Psoas muscle (tissue), 8 donors: ENCODE measurements around the gene ORMDL1. TPM values are rescaled to one million over a fixed set of nuclear protein-coding genes. Genes with fewer than 3 reads are reported as not detected.

Experiments used
- ATAC-seq, 4 donors: fragments of 200-7000 bp; cut with Tn5 transposase; one replicate each; pipeline ENCODE4 v1.9.1; 2020; ENCODE audit warnings: moderate library complexity in 3 of 4, mild to moderate bottlenecking in 2 of 4
- DNase-seq, 2 donors: peaks; one replicate each; pipeline ENCODE4 v3.0.0-alpha.2; 2020
- H3K27ac ChIP-seq: fragments of 200-600 bp; one replicate; pipeline ENCODE4 v1.8.0; 2022
- H3K27me3 ChIP-seq, 3 donors: fragments of 200-600 bp in 1 of 3; one replicate each; pipeline versions ENCODE4 v1.6.1 to v1.8.0; 2013 to 2022; ENCODE audit warnings: low read length in 2 of 3, mild to moderate bottlenecking in 2 of 3, moderate library complexity in 1 of 3; ENCODE audit not compliant: insufficient read depth in 3 of 3
- H3K36me3 ChIP-seq, 2 donors: fragments of 200-600 bp in 1 of 2; one replicate each; pipeline versions ENCODE4 v1.6.1 to v1.8.0; 2013 to 2022; ENCODE audit warnings: low read depth in 1 of 2, mild to moderate bottlenecking in 1 of 2, moderate library complexity in 1 of 2; ENCODE audit not compliant: insufficient read depth in 1 of 2
- H3K4me1 ChIP-seq: fragments of 200-600 bp; one replicate; pipeline ENCODE4 v1.8.0; 2022
- H3K4me3 ChIP-seq: fragments of 200-600 bp; one replicate; pipeline ENCODE4 v1.8.0; 2022; ENCODE audit warnings: mild to moderate bottlenecking
- H3K9me3 ChIP-seq: fragments of 200-600 bp; one replicate; pipeline ENCODE4 v1.8.0; 2022
- WGBS, 3 donors: extraction: QIAGEN DNeasy Blood & Tissue Kit; methylation state at CpG; one replicate each; pipeline versions ENCODE4 v1.1.6 to v1.1.7; 2013; 5-methylcytosine and 5-hydroxymethylcytosine counted together
- intact Hi-C, 2 donors: fragments of 100-400 bp; cut with DNase I; formaldehyde crosslinking; loops; one replicate each; pipeline versions ENCODE4 v1.11.0 to v1.14.2; 2022
- polyA plus RNA-seq, 3 donors: library from polyadenylated mRNA; stranded (reverse); fragments of 200-250 nt; gene quantifications; one replicate each; pipeline ENCODE4 v1.2.3, GENCODE V29; 2013
- total RNA-seq, 4 donors: library from RNA; stranded (reverse); fragmentation: NEBNext Ultra II Directional in 2 of 4; extraction: Animal tissue kit (Norgen Biotek cat#: 25700) in 2 of 4; gene quantifications; one replicate each; pipeline versions ENCODE4 v1.2.1 to v1.2.4, GENCODE V29; 2021 to 2023
- TF ChIP-seq, protein P1 (sequence below): fragments of 200-600 bp; IDR thresholded peaks from one replicate; pipeline ENCODE4 v1.8.0; 2022; ENCODE audit warnings: antibody characterized with exemption
- donor health status: healthy with polysubstance abuse.
- donor health status: DM: no; HTN: no; CAD: no; lungs with moderate emphysema.
- donor health status: Bipolar disorder and iron deficiency.
- donor health status: healthy.
- donor health status: DM: yes; HTN: yes; CAD: no.
- donor health status: DM: no; HTN: no; CAD: no.
- donor health status: DM: no; HTN: no; CAD: no.
- donor health status: DM: yes; HTN: yes; CAD: no.

ORMDL1 gene
- total and polyA plus RNA-seq, 7 donors = 18.7 to 54.5 (median 22.2) TPM

DNA sequence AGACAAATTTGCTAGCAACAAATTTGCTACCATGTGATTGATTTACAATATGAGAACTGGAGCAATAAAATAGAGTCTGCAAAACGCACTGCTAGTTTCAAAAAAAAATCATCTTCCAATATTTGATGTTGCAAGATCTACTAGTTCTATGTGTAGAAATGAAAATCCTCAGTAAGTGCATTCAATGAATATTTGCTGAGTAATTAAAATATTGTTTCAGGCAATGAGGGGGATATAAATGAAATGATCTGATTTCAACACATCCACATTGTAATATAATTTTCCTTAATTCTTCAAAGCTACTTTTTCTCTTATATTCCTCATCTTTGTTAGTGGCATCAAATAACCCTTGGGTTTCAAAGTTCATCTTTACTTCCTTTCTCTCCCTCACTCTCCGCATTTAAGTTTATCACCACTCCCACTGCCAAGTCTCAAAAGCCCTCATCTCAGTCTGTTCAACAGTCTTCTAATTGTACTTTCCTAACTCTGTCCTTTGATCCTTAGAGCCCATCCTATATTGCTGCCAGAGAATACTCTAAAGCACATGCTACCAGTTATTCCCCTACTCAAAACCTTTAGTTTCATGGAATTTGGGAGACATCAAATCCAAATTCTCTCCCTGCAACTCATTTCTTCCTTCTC is 27.7 kb downstream of the ORMDL1 start:
- TF ChIP-seq, protein P1, sequence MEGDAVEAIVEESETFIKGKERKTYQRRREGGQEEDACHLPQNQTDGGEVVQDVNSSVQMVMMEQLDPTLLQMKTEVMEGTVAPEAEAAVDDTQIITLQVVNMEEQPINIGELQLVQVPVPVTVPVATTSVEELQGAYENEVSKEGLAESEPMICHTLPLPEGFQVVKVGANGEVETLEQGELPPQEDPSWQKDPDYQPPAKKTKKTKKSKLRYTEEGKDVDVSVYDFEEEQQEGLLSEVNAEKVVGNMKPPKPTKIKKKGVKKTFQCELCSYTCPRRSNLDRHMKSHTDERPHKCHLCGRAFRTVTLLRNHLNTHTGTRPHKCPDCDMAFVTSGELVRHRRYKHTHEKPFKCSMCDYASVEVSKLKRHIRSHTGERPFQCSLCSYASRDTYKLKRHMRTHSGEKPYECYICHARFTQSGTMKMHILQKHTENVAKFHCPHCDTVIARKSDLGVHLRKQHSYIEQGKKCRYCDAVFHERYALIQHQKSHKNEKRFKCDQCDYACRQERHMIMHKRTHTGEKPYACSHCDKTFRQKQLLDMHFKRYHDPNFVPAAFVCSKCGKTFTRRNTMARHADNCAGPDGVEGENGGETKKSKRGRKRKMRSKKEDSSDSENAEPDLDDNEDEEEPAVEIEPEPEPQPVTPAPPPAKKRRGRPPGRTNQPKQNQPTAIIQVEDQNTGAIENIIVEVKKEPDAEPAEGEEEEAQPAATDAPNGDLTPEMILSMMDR = no peak
- H3K4me1 ChIP-seq = peaks cover 8% of the 10 kb centered on the region
- WGBS, 3 donors = 76 to 89% (median 86%) methylated on average over 2 of the region's 2 CpGs
- no peak for ATAC-seq
- no peak overlapping the region for H3K4me3 ChIP-seq
- no peaks in the 10 kb centered on the region for H3K9me3 ChIP-seq
- DNase-seq = no peak
- no peaks in the 10 kb centered on the region for H3K27me3 ChIP-seq
- no peak overlapping the region for H3K27ac ChIP-seq
- intact Hi-C loops = no loop called here
- peaks cover 0 to 48% of the 10 kb centered on the region in 2 donors for H3K36me3 ChIP-seq

DNA sequence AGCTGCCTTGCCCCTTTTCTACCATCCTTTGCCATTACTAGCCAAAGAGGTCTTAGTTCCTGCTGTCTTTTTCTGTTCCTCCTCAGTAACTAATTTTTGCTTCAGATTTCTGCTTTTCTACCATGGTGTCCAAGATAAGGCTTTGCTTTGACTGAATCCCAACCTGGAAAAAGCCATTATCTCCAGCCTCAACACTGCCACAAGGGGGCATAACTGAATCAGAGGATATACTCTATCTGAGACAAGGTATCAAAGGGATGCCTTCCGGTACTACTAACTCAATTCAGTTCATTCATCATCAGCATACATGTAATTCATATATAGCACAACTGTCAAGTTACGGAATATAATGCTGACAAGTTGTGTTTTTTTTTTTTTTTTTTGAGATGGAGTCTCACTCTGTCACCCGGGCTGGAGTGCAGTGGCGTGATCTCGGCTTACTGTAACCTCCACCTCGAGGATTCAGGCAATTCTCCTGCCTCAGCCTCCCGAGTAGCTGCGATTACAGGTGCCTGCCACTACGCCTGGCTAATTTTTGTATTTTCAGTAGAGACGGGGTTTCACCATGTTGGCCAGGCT is 33.0 kb downstream of the ORMDL1 start:
- Histone ChIP-seq H3K27ac (no peak overlapping the region), H3K36me3 (peaks cover 0 to 91% of the 10 kb centered on the region in 2 donors), H3K4me1 (no peaks in the 10 kb centered on the region), H3K27me3 (no peaks in the 10 kb centered on the region), H3K9me3 (no peaks in the 10 kb centered on the region), H3K4me3 (no peak overlapping the region)
- WGBS, 3 donors = 84 to 86% (median 84%) methylated on average over 10 of the region's 10 CpGs
- ATAC-seq (peak in 1 of 4 donors; percentile 54), DNase-seq (no peak)
- intact Hi-C loops = no loop called here
- TF ChIP-seq, protein P1 = peak; percentile 50

DNA sequence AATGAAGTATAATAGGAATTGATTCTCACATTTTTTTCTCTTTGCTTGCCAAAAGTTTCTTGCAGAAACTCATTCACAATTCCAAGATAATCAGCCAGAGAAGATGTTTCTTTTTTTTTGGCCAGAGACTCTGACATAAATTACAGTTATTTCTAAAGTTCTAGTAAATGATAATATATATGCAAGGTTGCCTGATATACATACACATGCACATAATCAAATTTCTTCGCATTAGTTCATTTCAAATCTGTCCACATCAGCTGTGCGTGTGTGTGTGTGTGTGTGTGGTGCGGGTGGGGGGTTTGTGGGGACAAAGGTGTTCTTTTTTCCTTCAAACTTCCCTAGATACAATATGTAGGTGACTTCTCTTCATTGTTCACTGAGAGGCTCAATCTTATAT is 54.7 kb downstream of the ORMDL1 start:
- Histone ChIP-seq H3K4me3 (no peak overlapping the region), H3K4me1 (no peaks in the 10 kb centered on the region), H3K36me3 (peaks cover 0 to 41% of the 10 kb centered on the region in 2 donors), H3K27ac (no peak overlapping the region), H3K27me3 (no peaks in the 10 kb centered on the region), H3K9me3 (no peaks in the 10 kb centered on the region)
- ATAC-seq = no peak
- no peak for DNase-seq
- TF ChIP-seq, protein P1 = no peak
- 87 to 93% (median 87%) methylated on average over 2 to 3 of the region's 3 CpGs for WGBS, 3 donors
- intact Hi-C loops = no loop called here

DNA sequence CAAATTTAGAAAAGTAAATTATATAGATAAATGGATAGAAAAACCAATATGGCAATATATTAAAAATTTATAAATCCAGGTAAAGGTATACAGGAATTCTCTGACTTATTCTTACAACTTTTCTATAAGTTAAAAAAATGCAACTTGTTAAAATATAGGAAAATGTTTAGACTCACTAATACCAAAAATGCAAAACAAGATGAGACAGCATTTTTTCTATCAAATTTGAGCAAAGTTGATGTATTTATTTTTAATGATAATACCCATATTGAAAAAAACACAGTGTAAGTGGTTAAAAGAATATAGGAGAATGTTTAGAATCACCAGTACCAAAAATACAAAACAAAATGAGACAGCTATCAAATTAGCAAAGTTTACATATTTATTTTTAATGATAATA is 57.3 kb downstream of the ORMDL1 start:
- no peaks in the 10 kb centered on the region for H3K4me1 ChIP-seq
- no peaks in the 10 kb centered on the region for H3K9me3 ChIP-seq
- peaks cover 0 to 31% of the 10 kb centered on the region in 2 donors for H3K36me3 ChIP-seq
- no peak for ATAC-seq
- no peaks in the 10 kb centered on the region for H3K27me3 ChIP-seq
- intact Hi-C loops = no loop called here
- H3K4me3 ChIP-seq = no peak overlapping the region
- TF ChIP-seq, protein P1 = no peak
- no peak overlapping the region for H3K27ac ChIP-seq
- no peak for DNase-seq

DNA sequence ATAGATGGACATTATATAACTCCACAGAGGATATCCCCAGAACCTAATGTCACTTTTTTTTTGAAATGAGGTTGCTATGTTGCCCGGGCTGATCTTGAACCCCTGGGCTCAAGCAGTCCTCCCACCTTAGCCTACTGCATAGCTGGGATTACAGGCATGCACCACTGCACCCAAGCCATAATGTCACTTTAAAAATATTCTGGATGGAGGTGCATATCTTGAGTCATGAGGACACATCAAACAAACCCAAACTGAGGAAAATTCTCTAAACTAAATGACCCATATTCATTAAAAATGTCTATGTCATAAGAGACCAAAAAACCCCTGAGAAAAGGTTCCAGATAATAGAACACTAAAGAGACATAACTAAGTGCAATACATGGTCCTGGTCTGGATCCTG is 57.9 kb downstream of the ORMDL1 start:
- intact Hi-C loops = no loop called here
- Histone ChIP-seq H3K27me3 (no peaks in the 10 kb centered on the region), H3K27ac (no peak overlapping the region), H3K4me1 (no peaks in the 10 kb centered on the region), H3K4me3 (no peak overlapping the region), H3K9me3 (no peaks in the 10 kb centered on the region), H3K36me3 (peaks cover 0 to 29% of the 10 kb centered on the region in 2 donors)
- DNase-seq = no peak
- 83 to 93% (median 85%) methylated on average over 1 of the region's 1 CpG for WGBS, 3 donors
- TF ChIP-seq, protein P1 = no peak
- no peak for ATAC-seq
